Stimulated activated CD4-positive, alpha-beta T cell treated with anti-CD3 and anti-CD28 coated beads, Interleukin-1b, Interleukin-23, amount 100 ng/mL, for 1 hour (primary cell): ENCODE results near the gene ZNF594.
"Not testable (repeated sequence)": the region's sequence is repeated elsewhere in the genome, so short reads cannot be mapped to it uniquely, and the experiment has no call there.

ENCODE experiments used
- DNase-seq, 2 donors: peaks; one replicate each; pipeline ENCODE4 v3.0.0-alpha.2; 2020; ENCODE audit warnings: low read depth in 2 of 2

The ZNF594 gene

DNA sequence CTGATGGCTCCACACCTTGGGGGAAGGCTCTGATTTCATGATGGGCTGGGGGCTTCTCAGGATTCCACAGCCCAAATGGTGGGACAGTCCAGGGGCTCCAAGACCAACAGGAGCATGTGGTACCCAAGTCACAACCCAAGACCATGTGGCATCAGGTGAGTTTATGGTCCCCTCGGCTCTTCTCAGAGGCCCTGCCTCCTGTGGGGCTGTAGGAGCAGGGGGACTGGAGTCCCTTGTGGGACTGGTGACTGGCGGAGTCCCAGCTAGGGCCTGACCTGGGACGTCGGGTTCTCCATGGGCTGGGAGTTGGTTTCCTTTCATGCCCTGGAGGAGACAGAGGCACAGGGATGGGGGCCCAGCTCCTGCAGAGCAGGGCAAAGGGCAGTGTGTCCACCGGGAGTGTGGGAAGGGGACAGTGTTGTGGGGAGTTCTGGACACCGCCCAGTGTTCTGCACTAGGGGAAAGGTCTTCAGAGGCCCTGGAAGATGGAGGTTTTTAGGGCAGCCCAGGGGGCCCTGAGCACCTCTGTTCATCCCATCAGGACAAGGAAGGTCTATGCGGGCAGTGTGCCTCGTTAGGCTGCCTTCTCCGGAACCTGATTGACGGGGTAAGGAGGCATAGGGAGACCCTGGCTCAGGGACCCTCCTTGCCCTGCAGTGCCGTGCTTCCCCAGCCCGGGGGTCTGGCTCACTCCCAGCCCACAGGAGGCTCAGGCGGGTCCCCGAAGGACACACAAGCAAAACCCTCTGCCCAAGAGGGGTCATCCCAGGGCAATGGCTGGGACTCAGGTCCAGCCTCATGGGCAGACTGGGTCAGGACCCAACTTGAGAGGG, 54.9 kb downstream of the ZNF594 start:
- not testable (repeated sequence) for DNase-seq

GRCh38 chr17:5135726-5136579, 55.7 kb downstream of the ZNF594 start:
- DNase-seq, result no peak

DNA sequence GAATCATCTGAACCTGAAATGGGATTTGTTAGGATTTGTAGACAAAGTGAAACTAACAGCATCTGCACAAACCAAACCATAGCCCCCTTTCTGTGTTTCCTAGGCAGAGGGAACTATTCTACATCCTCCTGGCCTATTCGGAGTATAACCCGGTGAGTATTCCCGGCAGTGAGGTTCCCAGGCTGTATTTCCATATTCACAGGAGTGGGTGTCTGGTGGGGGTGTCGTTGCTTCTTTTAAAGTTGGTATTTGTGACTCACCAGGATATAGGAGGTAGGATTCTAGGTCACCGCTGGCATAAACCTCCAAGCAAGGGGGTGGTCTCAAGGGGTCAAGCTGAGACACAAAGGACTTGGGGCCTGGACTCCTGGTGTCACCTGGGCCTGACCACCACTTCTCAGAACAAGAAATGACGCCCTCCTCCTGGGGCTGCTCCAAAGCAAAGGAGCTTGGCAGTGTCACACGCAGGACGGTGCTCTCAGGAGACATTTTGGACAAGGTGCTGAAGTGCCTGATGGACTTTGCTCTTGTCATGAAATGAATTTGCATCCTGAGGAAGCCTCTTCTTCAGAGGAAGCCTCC, 56.4 kb downstream of the ZNF594 start:
- not testable (repeated sequence) for DNase-seq

- DNase-seq, result not testable (repeated sequence)
These were observed 57.1 kb downstream of the ZNF594 start for GRCh38 chr17:5134571-5134970.

DNA sequence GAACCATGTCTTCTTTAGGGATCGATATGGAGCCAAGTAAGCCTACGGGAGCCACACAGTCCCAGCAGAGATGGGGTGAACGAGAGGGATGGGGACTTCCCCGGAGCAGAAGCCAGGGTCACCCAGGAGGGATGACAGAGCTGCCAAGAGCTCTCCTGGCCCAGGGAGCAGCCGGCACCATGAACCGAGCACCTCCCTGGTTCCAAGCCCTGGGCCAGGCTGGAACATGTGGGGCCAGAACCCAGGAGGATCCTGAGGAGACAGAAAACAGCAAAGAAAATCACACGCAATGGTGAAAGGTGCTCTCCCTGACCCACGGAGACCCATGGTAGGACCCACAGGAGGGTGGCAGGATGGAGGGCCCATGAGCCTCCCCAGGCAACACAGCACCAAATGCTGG, 57.7 kb downstream of the ZNF594 start:
- not testable (repeated sequence) for DNase-seq

GRCh38 chr17:5133311-5133710, 58.4 kb downstream of the ZNF594 start:
- no peak for DNase-seq

DNA sequence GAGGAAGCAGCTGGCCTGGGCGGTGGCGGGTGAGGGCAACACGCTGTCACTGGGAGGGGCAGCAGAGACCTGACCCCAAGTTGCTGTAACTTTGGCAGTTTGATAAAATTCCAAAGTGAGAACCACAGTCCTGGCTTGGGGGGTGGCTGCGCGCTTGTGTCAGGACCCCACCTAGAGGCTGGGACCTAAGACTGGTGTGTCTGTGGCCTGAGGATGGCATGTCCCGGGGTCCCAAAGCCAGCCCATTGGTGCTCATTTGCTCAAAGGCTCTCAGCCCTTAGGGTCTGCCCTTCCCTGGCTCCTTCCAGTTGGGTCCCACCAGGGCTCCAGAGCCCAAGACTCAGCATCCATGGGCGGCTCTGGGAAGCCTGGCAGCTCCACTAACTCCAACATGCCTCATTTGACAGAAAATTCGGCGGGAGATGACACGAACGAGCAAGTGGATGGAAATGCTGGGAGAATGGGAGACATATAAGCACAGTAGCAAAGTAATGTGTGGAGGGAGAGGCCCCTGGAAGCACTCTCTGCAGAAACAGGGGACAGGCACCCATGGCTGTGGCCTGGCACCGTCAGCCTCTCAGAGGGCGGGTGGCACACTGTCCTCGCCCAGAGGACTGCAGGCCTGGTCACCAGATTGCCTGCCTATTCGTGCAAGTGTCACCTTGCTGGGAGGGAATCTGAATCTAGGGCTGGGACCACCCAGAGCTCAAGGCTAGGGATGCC, 59.0 kb downstream of the ZNF594 start:
- DNase-seq, result not testable (repeated sequence)

GRCh38 chr17:5131799-5132502, 59.7 kb downstream of the ZNF594 start:
- DNase-seq, result not testable (repeated sequence)

DNA sequence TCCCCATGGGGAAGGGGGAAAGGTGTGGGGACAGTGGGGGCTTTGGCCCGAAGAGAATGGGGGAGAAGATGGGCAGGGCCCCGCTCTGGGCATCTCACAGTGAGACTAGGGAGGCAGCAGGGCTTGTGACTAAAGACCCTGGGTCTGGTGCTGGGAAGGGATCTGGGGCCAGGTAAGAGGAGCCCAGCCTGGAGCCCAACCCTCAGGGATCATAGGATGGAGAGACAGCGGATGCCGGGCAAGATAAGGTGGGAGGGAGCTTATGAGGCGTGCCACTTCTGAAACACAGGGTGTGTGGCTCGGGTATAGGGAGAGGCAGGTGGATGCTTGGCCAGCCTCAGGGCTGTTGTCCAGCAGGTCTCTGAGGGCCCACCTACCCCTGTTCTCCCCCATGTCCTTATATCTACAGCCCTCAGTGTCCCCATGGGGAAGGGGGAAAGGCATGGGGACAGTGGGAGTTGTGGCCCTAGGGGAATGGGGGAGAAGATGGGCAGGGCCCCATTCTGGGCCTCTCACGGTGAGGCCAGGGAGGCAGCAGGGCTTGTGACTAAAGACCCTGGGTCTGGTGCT, 60.4 kb downstream of the ZNF594 start:
- no peak for DNase-seq

GRCh38 chr17:5130687-5131086, 61.0 kb downstream of the ZNF594 start:
- not testable (repeated sequence) for DNase-seq

DNA sequence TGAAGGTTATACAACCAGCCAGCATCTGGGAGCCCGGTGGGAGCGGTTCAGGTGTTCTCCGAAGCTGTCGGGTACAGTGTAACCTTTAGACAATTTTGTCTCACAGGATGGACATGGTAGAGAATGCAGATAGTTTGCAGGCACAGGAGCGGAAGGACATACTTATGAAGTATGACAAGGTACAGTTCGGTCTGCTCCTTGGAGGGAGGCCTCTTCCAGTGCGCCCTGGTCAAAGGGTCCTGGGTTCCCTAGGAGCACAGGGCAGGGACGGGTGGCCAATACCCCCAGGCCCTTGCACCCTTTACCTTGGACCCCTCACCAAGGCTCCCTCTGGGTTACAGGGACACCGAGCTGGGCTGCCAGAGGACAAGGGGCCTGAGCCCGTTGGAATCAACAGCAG, 61.4 kb downstream of the ZNF594 start:
- not testable (repeated sequence) for DNase-seq

DNA sequence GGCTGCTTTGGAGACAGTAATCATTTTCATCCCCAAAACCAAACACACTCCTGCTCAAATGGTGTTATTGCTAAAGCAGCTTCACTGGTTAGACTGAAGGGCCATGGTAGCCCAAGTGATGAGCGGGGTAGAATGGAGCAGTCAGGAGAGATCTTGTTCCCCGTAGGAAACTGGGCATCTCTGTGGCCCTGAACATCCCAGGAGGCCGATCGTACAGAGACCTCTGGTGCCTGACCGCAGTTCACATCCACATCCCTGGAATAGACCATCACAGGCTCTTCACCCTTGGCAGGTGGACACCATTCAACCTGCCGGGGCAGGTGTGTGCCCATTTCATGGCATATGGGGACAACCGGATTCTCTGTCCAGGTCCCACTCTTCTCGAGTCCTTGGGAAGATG, 61.9 kb downstream of the ZNF594 start:
- not testable (repeated sequence) for DNase-seq
